KG1 (cell line): ENCODE measurements around the gene BEND5.
A peak's percentile ranks its signal among the peaks of the same experiment; 100 is the strongest.

Experiments used
- DNase-seq: peaks from one replicate; lab custom pipeline; 2025; lab: John Stamatoyannopoulos, UW

The BEND5 gene

DNA sequence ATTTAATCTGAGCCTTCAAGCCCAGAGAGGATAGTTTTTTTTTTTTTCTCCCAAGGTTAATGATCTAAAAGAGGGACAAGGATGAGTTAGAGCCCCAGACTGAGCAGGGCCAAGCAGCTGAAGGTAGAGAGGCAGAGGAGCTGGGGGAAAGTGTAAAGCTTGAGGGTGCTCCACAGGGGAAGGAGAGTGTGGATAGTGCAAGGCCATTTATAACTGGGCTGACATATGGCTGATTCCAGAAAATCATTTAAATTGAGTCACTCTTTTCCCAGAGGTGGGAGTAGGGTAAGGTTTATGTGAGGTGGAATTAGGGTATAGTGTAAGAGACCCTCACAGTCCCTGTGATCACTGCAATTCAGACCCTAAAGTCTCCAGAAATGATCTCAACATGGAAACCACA, 55.8 kb downstream of the BEND5 start:
- no peak for DNase-seq

- no peak for DNase-seq
These were observed 58.0 kb downstream of the BEND5 start for GRCh38 chr1:48718705-48719104.

DNA sequence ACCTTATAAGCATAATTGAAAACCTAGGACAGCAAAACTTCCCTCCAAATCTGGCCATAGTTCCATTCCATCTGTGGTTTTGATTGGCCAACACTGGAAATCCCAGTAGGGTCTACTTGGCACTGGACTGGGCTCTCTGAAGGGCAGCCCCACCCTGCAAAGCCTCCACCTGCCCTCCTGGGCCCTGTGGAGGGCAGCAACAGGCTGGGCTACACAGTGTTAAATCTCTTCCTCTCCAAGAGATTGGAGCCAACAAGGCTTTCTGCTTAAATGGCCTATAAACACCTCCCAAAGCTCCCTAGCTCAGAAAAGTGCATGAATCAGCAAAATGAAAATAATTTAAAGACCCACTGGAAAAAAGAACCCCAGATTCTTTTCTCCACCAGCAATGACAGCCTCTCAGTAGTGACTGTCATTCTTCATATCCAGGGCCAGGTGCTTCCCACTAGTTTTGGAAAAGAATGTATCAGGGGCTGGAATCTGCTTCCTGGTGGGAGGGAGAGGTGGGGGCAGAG, 58.5 kb downstream of the BEND5 start:
- no peak for DNase-seq

DNA sequence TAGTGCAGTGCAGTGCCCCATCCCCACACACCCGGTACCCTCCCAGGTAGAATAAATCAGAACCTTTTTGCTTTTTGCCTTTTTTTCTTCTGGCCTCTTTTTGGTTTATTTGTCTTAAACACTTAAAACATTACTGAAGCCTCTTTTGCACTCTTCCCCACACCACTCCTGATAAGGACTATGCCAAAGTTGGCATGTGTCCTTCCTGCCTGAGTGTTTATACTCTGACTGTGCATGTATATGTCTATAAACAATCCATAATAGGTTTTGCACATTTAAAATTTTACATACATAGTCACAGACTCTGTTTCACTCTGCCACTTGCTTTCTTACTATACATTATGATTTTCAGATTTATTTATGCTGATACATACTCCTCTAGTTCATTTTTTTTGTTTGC, 59.6 kb downstream of the BEND5 start:
- no peak for DNase-seq

DNA sequence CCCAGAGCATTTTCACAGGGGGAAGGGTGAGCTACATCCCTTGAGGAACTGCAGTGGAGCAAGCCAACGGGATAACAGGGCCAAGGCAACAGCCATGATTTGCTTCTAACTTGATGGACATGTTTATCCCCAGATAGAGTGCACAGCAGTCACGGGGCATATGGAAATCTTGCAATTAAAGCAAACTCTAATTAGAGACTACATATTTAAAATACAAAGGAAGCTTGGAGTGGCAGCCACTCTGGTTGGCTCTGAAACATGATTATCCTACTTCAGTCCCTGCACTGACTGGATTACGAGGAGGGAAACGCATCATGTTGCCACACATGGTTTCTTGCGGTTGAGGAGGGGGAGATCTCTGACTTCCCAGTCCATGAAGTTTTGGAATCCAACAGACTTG, 60.8 kb downstream of the BEND5 start:
- DNase-seq: no peak

GRCh38 chr1:48710915-48711314, 65.8 kb downstream of the BEND5 start:
- no peak for DNase-seq

DNA sequence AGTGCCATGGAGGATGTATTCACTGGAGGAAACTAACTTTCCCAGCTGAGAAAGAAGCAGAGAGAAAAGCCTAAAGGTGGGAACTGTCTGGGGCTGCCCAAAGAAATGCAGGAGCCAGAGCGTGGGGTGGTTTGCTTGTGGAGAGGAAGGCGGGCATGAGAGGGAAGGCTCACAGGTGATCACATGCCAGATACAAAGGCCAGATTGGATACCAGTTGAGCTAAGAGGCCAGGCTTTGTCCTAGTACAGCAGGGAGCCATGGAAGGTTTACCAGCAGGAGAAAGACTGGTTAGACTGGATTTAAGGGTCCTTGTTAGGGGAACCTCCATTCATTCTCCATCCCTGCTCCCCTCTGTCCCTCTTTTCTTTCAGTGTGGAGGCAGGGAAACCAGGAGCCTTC, 66.4 kb downstream of the BEND5 start:
- no peak for DNase-seq

GRCh38 chr1:48704736-48705135, 72.0 kb downstream of the BEND5 start:
- DNase-seq: no peak

DNA sequence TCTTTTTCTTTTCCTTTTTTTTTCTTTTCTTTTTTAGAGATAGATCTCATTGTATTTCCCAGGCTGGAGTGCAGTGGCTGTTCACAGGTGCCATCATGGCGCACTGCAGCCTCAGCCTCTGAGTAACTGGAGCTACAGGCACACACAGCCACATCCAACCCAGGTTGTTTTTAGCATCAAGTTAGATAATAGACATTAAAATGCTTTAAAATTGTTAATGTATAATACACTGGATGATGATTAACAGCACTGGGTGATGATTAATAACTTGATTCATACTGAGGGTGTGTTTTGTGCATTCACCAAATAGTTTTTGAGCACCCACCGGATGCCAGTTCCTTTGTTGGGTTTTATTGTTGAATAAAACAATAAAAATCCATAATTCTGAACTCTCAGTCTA, 75.2 kb downstream of the BEND5 start:
- DNase-seq: no peak

GRCh38 chr1:48697066-48697707, 79.5 kb downstream of the BEND5 start:
- DNase-seq: peak; percentile 33

- no peak for DNase-seq
These were observed 81.5 kb downstream of the BEND5 start for GRCh38 chr1:48695161-48695560.

GRCh38 chr1:48693674-48694320, 82.9 kb downstream of the BEND5 start:
- no peak for DNase-seq

DNA sequence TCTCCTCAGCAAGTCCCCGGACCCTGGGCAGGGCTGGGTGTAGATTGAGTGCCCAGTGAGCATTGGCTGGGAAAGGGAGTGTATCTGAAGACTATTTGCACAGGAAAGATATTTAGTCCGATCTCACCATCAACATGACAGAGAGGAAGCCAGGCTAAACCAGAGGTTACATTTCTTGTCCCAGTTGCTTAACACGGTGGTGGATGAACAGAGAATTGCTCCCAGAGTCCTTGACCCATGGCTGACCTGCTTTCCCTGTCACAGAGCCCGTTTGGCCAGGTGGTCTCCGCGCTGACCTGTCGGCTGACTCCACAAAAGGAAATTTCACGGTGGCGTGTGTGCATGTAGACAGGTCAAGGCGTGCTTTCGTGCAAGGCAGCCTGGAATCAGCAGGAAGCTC, 83.5 kb downstream of the BEND5 start:
- no peak for DNase-seq

- DNase-seq: no peak
These were observed 84.5 kb downstream of the BEND5 start for GRCh38 chr1:48692235-48692634.

GRCh38 chr1:48691429-48692001, 85.2 kb downstream of the BEND5 start:
- no peak for DNase-seq

GRCh38 chr1:48688102-48688760, 88.5 kb downstream of the BEND5 start:
- no peak for DNase-seq

- no peak for DNase-seq
These were observed 89.2 kb downstream of the BEND5 start for GRCh38 chr1:48687282-48688045.

DNA sequence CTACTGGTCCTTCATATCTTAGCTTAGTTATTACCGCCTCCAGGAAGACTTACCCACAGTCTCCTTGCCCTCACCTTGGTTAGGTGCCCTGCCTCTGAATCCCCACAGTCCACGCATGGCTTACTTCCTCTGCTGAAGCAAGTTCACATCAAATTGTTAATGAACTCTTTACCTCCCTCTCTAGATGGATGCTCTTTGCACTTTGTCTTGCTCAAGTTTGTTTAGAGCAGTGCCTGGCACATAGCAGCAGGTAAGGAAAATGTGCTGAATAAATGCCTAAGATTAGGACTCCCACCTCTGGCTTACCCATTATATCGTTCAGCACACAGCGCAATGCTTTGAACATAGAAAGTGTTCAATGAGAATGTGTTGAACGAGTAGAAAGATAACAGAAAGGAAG, 90.5 kb downstream of the BEND5 start:
- DNase-seq: no peak

DNA sequence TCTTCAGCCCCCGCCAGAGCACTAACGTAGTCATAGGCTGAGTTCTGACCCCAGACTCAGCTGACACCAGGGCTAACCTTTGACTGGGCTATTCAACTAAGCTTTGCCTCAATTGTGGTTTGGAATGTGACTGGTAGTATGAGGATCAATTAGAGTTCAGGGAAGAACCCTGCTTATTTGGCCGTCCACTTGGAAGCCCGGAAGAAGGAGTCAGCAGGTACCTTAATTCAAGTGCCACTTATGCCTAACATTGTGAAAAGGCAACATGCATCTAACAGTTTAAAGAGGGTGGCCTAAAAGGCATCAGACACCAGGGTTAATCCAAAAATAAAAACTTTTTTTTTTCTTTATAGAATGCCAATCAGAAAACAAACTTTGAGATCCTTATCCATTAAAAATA, 92.3 kb downstream of the BEND5 start:
- DNase-seq: no peak

GRCh38 chr1:48683839-48684238, 92.9 kb downstream of the BEND5 start:
- DNase-seq: no peak

DNA sequence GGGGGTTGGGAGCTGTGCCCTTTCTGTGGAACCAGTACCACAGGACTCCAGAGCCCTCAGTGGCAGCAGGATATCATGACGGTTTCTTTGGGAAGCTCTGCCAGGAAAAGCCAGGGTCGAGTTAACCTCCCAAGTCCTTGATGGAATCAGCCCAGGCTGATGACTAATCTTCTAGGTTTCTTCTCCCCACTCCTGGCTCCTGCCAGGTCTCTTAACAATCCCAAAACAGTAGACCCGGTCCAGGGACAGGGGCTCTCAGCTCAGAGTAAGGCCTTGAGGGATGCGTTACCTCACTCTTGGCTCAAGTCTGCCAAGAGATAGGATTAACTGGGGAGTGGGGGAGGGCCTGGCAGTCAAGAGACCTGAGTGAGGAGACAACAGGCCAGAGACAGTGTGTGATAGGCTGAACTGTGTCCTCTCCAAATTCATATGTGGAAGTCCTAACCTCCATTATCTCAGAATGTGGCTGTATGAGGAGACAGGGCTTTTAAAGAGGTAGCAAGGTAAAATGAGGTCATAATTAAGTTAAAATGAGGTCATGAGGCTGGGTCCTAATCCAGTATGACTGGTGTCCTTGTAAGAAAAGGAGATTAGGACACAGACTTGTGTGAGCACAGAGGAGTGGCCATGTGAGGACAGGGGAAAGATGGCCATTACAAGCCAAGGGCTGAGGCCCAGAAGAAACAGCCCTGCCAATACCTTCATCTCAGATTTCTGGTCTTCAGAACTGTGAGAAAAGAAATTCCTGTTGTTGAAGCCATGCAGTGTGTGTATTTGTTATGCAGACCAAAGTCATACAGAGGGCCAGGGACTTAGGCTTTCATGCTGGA, 95.0 kb downstream of the BEND5 start:
- DNase-seq: no peak
